Measurements from ENCODE around the gene TMEM143. TPM values are rescaled to one million over a fixed set of nuclear protein-coding genes. Genes with fewer than 3 reads are reported as not detected.

Gene TMEM143
- total RNA-seq, 6 experiments from 2014 or later: 5.9 to 9.7 (median 7.7) TPM

DNA sequence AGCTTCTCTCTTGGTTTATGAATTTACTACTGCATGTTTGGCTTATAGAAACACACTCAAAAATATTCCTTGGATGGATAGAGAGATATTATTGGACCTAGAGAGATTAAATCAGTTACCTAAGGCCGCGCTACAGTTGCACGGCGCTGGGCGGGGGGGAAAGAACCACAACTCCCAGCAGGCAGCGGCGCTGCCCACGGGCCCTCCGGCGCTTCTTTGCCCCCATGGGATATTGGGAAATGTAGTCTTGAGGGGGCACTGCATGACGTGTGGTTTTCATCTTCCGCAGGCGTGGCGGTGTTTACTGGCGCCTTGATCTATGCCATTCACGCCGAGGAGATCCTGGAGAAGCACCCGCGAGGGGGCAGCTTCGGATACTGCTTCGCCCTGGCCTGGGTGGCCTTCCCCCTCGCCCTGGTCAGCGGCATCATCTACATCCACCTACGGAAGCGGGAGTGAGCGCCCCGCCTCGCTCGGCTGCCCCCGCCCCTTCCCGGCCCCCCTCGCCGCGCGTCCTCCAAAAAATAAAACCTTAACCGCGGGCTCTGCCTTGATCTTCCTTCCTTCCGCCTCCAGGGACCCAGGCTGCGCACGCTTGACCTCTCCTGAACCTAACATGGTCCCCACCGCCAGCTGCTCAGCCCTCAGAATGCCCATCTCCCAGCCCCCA is 33.6 kb downstream of the TMEM143 start:
- no peak for DNase-seq
- H3K36me3 Mint-ChIP-seq (ENCODE audit: low read depth): peaks cover 41% of the 10 kb centered on the region
- H3K4me3 Mint-ChIP-seq: no peak overlapping the region
- H3K4me1 Mint-ChIP-seq (ENCODE audit: low read depth): peaks cover 59% of the 10 kb centered on the region
- peaks cover 2% of the 10 kb centered on the region; the same call in 1 of the 2 replicates for H3K27me3 Mint-ChIP-seq (ENCODE audit: insufficient read depth)
- no peaks in the 10 kb centered on the region for H3K9me3 Mint-ChIP-seq
- TF ChIP-seq, protein P1, sequence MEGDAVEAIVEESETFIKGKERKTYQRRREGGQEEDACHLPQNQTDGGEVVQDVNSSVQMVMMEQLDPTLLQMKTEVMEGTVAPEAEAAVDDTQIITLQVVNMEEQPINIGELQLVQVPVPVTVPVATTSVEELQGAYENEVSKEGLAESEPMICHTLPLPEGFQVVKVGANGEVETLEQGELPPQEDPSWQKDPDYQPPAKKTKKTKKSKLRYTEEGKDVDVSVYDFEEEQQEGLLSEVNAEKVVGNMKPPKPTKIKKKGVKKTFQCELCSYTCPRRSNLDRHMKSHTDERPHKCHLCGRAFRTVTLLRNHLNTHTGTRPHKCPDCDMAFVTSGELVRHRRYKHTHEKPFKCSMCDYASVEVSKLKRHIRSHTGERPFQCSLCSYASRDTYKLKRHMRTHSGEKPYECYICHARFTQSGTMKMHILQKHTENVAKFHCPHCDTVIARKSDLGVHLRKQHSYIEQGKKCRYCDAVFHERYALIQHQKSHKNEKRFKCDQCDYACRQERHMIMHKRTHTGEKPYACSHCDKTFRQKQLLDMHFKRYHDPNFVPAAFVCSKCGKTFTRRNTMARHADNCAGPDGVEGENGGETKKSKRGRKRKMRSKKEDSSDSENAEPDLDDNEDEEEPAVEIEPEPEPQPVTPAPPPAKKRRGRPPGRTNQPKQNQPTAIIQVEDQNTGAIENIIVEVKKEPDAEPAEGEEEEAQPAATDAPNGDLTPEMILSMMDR (IDR thresholded peaks at IDR 0.05): no peak
- H3K27ac Mint-ChIP-seq: peak overlapping the region; percentile 63; the same call in 1 of the 2 replicates

DNA sequence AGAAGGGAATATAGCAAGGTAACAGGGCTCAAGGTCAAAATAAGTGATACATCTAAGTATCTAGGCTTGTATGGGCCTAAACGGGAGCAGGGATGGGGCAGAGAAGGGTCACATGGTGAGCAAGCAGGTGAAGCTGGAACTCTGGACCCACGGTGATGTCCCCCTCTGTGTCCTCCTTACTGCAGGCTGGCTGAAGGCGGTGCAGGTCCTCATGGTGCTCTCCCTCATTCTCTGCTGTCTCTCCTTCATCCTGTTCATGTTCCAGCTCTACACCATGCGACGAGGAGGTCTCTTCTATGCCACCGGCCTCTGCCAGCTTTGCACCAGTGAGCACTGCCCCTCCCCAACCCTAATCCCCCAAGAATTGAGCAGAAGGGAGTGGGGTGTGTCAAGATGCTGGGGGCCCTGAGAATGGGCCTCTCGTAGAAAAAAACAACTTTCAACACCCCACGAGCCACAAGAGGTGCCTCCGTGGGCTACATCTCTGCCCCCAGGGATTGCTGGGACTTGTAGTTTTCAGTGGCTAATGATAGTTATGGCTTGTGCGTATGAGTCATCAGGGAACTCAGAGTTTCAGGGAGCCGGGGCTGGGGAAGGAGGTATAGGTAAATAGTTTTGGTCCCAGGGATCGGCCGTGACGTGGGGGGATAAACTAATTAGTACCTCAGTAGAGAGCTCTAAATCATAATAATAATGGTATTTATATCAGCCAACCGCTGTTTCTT is 34.4 kb downstream of the TMEM143 start:
- Mint-ChIP-seq H3K4me3 (peak overlapping the region; percentile 75), H3K36me3 (ENCODE audit: low read depth) (peaks cover 41% of the 10 kb centered on the region), H3K4me1 (ENCODE audit: low read depth) (peaks cover 62% of the 10 kb centered on the region), H3K27me3 (ENCODE audit: insufficient read depth) (peaks cover 2% of the 10 kb centered on the region; the same call in 1 of the 2 replicates), H3K27ac (peak overlapping the region; percentile 63), H3K9me3 (no peaks in the 10 kb centered on the region)
- TF ChIP-seq, protein P1 (IDR thresholded peaks at IDR 0.05): no peak
- DNase-seq: peak; percentile 50

DNA sequence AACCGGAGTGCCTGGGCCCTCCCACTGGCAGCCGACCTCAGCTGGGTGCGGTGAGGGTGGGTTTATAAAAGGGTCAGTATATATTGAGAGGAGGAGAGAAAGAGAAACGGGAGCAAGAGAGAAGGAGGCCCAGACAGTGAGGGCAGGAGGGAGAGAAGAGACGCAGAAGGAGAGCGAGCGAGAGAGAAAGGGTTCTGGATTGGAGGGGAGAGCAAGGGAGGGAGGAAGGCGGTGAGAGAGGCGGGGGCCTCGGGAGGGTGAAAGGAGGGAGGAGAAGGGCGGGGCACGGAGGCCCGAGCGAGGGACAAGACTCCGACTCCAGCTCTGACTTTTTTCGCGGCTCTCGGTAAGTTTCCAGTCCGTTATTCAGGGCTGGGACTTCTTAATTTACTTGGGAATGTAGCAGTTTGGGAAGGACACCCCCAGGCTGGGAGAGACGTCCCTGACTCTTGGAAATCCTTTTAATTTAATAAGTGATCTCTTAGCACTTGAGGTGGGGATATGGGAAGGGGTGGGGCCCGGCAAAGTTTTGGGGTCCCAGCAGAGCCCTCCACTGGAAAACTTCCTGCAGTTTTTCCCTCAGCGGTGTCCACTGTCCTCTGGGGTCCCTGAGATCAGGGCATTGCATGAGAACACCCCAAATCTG is 38.4 kb downstream of the TMEM143 start, which contains the start of gene EMP3:
Gene EMP3 (plus strand): TSS at position 288 of the 646 bp plus-strand sequence. CDS start 1,293 bp downstream, outside the sequence.
- Mint-ChIP-seq H3K4me3 (peak within 1 kb of the TSS; percentile 96), H3K27me3 (ENCODE audit: insufficient read depth) (no peaks in the 10 kb centered on the region; the same call in 1 of the 2 replicates), H3K27ac (peak within 1 kb of the TSS; percentile 99), H3K9me3 (no peaks in the 10 kb centered on the region), H3K36me3 (ENCODE audit: low read depth) (peaks cover 29% of the 10 kb centered on the region), H3K4me1 (ENCODE audit: low read depth) (peaks cover 75% of the 10 kb centered on the region)
- DNase-seq: peak; percentile 91
- TF ChIP-seq, protein P1 (IDR thresholded peaks at IDR 0.05): no peak

DNA sequence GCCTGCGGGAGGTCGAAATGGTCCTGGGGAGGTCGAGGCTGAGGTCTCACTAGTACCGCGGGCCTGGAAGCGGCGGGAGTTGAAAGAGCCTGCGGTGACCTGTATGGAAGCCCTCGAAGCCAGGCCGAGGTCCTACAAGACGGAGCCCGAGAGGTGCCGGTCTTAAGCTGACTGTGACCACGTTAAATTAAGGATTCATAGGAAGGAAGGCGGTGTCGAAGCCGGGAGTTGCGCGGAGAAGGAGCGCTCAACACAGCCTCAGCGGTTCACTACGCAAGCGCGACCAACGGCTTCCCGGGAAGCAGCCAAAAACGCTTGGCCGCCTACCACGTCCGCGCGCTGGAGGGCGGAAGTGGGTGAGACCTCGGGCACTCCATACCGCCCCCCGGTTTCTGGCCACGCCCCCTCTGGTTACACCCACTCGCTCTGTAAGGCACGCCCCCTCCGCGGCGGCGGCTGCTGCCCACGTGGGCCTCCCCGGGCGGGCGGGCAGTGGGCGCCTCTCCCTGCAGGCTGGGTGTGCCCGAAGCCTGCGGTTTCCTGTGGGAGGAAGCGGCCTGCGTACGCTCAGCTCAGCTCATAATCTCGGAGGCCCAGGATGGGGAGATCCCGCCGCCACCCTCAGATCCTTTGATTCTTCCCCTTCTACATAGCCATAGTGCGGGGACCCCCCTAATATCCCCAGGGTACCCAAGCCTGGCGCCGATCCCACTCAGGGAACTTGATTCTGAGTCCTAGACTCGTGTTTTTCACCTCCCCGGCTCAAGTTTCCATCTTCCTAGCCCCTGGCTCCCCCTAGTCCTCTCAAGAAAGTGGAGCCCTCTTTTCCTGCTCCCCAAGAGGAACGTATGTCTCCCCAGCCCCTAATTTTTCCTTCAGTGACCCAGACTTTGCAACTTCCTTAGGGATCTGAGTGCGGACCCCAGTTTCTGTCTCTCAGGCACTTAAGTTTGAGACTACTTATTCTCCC is 41.8 kb downstream of the TMEM143 start:
- peak; percentile 98 for DNase-seq
- TF ChIP-seq, protein P1 (IDR thresholded peaks at IDR 0.05): peak; percentile 55
- Mint-ChIP-seq H3K36me3 (ENCODE audit: low read depth) (peaks cover 5% of the 10 kb centered on the region; the same call in 1 of the 2 replicates), H3K27ac (peak overlapping the region; percentile 99), H3K9me3 (no peaks in the 10 kb centered on the region), H3K4me3 (peak overlapping the region; percentile 92), H3K27me3 (ENCODE audit: insufficient read depth) (no peaks in the 10 kb centered on the region; the same call in 1 of the 2 replicates), H3K4me1 (ENCODE audit: low read depth) (peaks cover 70% of the 10 kb centered on the region)

DNA sequence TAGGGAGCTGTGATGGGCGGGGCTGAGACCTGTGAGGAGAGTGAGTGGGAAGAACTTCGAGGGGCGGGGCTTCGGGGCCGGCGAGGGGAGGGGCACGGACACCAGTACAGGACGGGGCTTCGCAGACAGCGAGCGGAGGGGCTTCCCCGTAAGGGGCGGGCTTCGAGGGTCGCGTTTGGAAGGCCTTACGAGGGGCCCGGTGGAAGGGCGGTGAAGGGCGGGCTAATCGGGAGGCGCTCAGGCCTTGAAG is 42.4 kb downstream of the TMEM143 start:
- TF ChIP-seq, protein P1 (IDR thresholded peaks at IDR 0.05): no peak
- H3K9me3 Mint-ChIP-seq: no peaks in the 10 kb centered on the region
- H3K4me1 Mint-ChIP-seq (ENCODE audit: low read depth): peaks cover 64% of the 10 kb centered on the region
- H3K27ac Mint-ChIP-seq: peak overlapping the region; percentile 99
- H3K4me3 Mint-ChIP-seq: peak overlapping the region; percentile 92
- DNase-seq: peak; percentile 78
- no peaks in the 10 kb centered on the region; the same call in 1 of the 2 replicates for H3K27me3 Mint-ChIP-seq (ENCODE audit: insufficient read depth)
- H3K36me3 Mint-ChIP-seq (ENCODE audit: low read depth): no peaks in the 10 kb centered on the region; the same call in 1 of the 2 replicates
